Endothelial cell of umbilical vein (primary cell): ENCODE data around the gene M1AP. TPM values are rescaled to one million over a fixed set of nuclear protein-coding genes. Genes with fewer than 3 reads are reported as not detected.
A peak's percentile ranks its signal among the peaks of the same experiment; 100 is the strongest.

Experiments
- BruUV-seq: library from RNA; stranded (reverse); fragments of 400-500 nt; replicated peaks from 2 replicates; lab custom pipeline; 2021; lab: Mats Ljungman, UMichigan
- CTCF ChIA-PET: fragments of 300-600, 350-600 bp; sonication (Branson Sonifier 250); formaldehyde crosslinking; loops from one replicate; lab custom pipeline; 2021; ENCODE audit warnings: antibody characterized with exemption, inconsistent platforms; lab: Charles Lee
- POLR2A ChIA-PET: fragments of 300-600, 350-600 bp; sonication (Branson Sonifier 250); formaldehyde crosslinking; loops from one replicate; lab custom pipeline; 2021; ENCODE audit warnings: antibody characterized with exemption, inconsistent platforms; lab: Charles Lee
- DNase-seq: peaks from one replicate; pipeline ENCODE4 v3.0.0-alpha.2; 2011; ENCODE audit warnings: low read depth, low spot score
- FAIRE-seq: peaks from 2 replicates; lab custom pipeline; 2011; peaks lifted over from hg19 to GRCh38; lab: Jason Lieb, UNC
- H2AFZ ChIP-seq: 2 replicates; pipeline ENCODE4 v1.6.0; 2012; ENCODE audit warnings: low read depth, low read length, control low read depth, inconsistent platforms
- H3K27ac ChIP-seq: 2 replicates; pipeline ENCODE4 v1.5.1; 2011; ENCODE audit warnings: low read depth, mild to moderate bottlenecking, control low read depth, low read length, moderate library complexity; ENCODE audit not compliant: insufficient read depth
- H3K27me3 ChIP-seq, 2 experiments: 2 replicates each; pipeline versions ENCODE4 v1.6.0 to v1.6.1; 2011; ENCODE audit warnings: low read length in 2 of 2, mixed read lengths in 1 of 2; ENCODE audit not compliant: control insufficient read depth in 2 of 2, insufficient read depth in 2 of 2
- H3K36me3 ChIP-seq, 2 experiments: 2 replicates in 1 of 2; 3 replicates in 1 of 2; pipeline ENCODE4 v1.5.1; 2011; ENCODE audit warnings: low read length in 2 of 2, mild to moderate bottlenecking in 1 of 2, moderate library complexity in 1 of 2; ENCODE audit not compliant: control insufficient read depth in 2 of 2, insufficient read depth in 2 of 2; ENCODE audit errors: extremely low read depth in 1 of 2
- H3K4me1 ChIP-seq: 3 replicates; pipeline ENCODE4 v1.5.1; 2011; ENCODE audit warnings: mild to moderate bottlenecking, low read length; ENCODE audit not compliant: control insufficient read depth, insufficient read depth; ENCODE audit errors: extremely low read depth
- H3K4me2 ChIP-seq: 2 replicates; pipeline ENCODE4 v1.6.1; 2011; ENCODE audit warnings: low read length, control low read depth, mixed read lengths; ENCODE audit not compliant: insufficient read depth
- H3K4me3 ChIP-seq, 3 experiments: fragments of 200-600 bp in 1 of 3; sonication (generic), shearing (Covaris generic) in 1 of 3; replicated peaks in 1 of 3; 2 replicates each; pipeline ENCODE4 v1.5.1; 2011 to 2016; ENCODE audit warnings: control low read depth in 3 of 3, low read length in 3 of 3, mild to moderate bottlenecking in 2 of 3, inconsistent platforms in 1 of 3, low read depth in 1 of 3, moderate library complexity in 1 of 3; ENCODE audit not compliant: insufficient read depth in 1 of 3
- H3K79me2 ChIP-seq: 2 replicates; pipeline ENCODE4 v1.6.0; 2012; ENCODE audit warnings: low read length, inconsistent platforms; ENCODE audit not compliant: control insufficient read depth, insufficient read depth
- H3K9ac ChIP-seq: replicated peaks from 2 replicates; pipeline ENCODE3; 2011; ENCODE audit warnings: low read length, control low read depth; ENCODE audit not compliant: insufficient read depth; ENCODE audit errors: extremely low read depth
- H3K9me1 ChIP-seq: replicated peaks from 3 replicates; pipeline ENCODE4 v1.6.0; 2011; ENCODE audit warnings: mild to moderate bottlenecking, low read length; ENCODE audit not compliant: control insufficient read depth, insufficient read depth; ENCODE audit errors: extremely low read depth
- H3K9me3 ChIP-seq: replicated peaks from 2 replicates; pipeline ENCODE4 v1.5.1; 2012; ENCODE audit warnings: low read length, inconsistent platforms; ENCODE audit not compliant: control insufficient read depth, insufficient read depth
- H4K20me1 ChIP-seq: replicated peaks from 2 replicates; pipeline ENCODE3; 2011; ENCODE audit warnings: mild to moderate bottlenecking, low read length; ENCODE audit not compliant: control insufficient read depth, insufficient read depth; ENCODE audit errors: extremely low read depth
- CTCF ChIP-seq, 2 donors: IDR thresholded peaks; 1 replicate in 1 of 2; 2 replicates in 1 of 2; pipeline ENCODE4 v1.5.1; 2011; ENCODE audit warnings: low read length in 2 of 2, mild to moderate bottlenecking in 2 of 2, moderate library complexity in 2 of 2, control low read depth in 1 of 2, inconsistent platforms in 1 of 2, low read depth in 1 of 2; ENCODE audit not compliant: insufficient read depth in 1 of 2; ENCODE audit errors: extremely low read depth in 1 of 2
- EZH2 ChIP-seq: IDR thresholded peaks from 2 replicates; pipeline ENCODE4 v1.6.1; 2012; ENCODE audit warnings: borderline replicate concordance, low read depth, mild to moderate bottlenecking, moderate library complexity, low read length, inconsistent platforms; ENCODE audit not compliant: severe bottlenecking
- dilution Hi-C: fragments of 300-500 bp; cut with MboI; formaldehyde crosslinking; loops from one replicate; pipeline ENCODE4 v1.15.0; 2019; ENCODE audit warnings: low sequenced_read_pairs; ENCODE audit not compliant: extremely low pct_ligation_motif_present
- intact Hi-C: fragments of 100-400 bp; cut with micrococcal nuclease; formaldehyde crosslinking; loops from one replicate; pipeline ENCODE4 v1.10.0; 2022
- polyA plus RNA-seq, 4 experiments: library from polyadenylated mRNA; depleted of rRNA in 3 of 4; stranded (reverse) in 3 of 4; unstranded in 1 of 4; fragments of >200 nt; gene quantifications; 2 replicates each; pipeline versions ENCODE4 v1.2.1 to v1.2.3, GENCODE V29; 2011 to 2012; ENCODE audit warnings: missing spikeins in 1 of 4
- total RNA-seq: library from RNA; stranded (reverse); gene quantifications from 2 replicates; pipeline ENCODE4 v1.2.3, GENCODE V29; 2021

Gene M1AP
- total and polyA plus RNA-seq, 2 donors (not counting 3 experiments of a cell fraction or from before 2014, with no cell fraction given), result 0.04 TPM; not detected in 1

DNA sequence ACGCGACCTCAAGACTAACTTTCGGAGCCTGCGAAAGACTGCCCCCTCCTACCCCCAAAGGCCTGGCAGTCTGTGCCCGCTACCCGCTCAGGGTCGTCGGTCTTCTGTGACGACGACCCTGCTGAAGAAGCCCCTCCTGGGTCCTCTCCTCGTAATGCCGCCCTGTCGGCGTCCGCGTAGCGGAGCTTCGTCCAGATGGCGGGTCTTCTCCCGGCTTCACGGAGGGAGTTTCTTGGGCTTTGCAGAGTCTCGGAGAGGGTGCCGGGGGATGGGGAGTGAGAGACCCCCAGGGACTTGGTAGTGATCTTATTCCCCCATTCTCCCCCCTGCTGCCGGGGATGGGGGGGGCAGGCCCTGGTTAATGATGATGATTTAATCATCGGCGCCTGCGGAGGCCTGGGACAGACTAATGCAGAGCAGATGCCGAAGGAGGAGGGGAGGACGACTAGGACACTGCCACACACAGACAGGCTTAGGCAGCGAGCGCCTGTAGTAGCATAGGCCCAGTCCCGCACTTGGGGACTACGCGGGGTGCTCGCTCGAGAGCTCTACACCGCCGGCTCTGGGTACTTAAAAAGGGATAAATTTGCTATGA, 140.1 kb downstream of the M1AP start:
- POLR2A ChIA-PET, result interaction anchor here (1.2 kb wide), 1 partner anchor 21 kb away, joined by 3 read pairs; the partner anchor contains the start of genes AUP1 and HTRA2
- Histone ChIP-seq H3K36me3 (peaks cover 0 to 4% of the 10 kb centered on the region in 2 experiments), H4K20me1 (no peaks in the 10 kb centered on the region), H3K4me2 (peak overlapping the region; percentile 57), H3K9me3 (no peaks in the 10 kb centered on the region), H3K9me1 (no peaks in the 10 kb centered on the region), H3K9ac (peak overlapping the region; percentile 69), H3K79me2 (peaks cover 4% of the 10 kb centered on the region), H3K27me3 (peaks cover 36 to 46% of the 10 kb centered on the region in 2 experiments), H2AFZ (peak overlapping the region; percentile 29), H3K27ac (no peak overlapping the region), H3K4me3 (peak overlapping the region; percentile 3 to 75 (median 37)), H3K4me1 (peaks cover 21% of the 10 kb centered on the region)
- DNase-seq (peak; percentile 21), FAIRE-seq (no peak)
- dilution Hi-C loops (no loop called here), intact Hi-C loops (loop anchor here (1.0 to 2.0 kb wide), 4 partner anchors 21 to 79 kb away; partner anchors contain the start of genes AUP1, DOK1, HTRA2 and TTC31)
- BruUV-seq, result no TSS peak
- TF ChIP-seq EZH2 (peak; percentile 37), CTCF (IDR thresholded peaks at IDR 0.05; ENCODE audit: extremely low read depth in 1 of 2, insufficient read depth in 1 of 2, low read depth in 1 of 2, low read length in 2 of 2) (no peak)
- CTCF ChIA-PET, result interaction anchor here (0.6 to 2.5 kb wide), 4 partner anchors 24 to 86 kb away, joined by 3 to 15 read pairs (median 6); partner anchors contain the start of genes CCDC142 and TTC31

Other genes starting within 250 kb of the M1AP start
- 0.51 and 0.71 TPM in 2 replicates for gene C2orf81, start 226.7 kb downstream of the M1AP start, total RNA-seq
- 0.16 and 0.17 TPM in 2 replicates for gene C2orf81, start 226.7 kb downstream of the M1AP start, polyA plus RNA-seq
- 21.7 and 24.9 TPM in 2 replicates for gene WDR54, start 226.6 kb downstream of the M1AP start, total RNA-seq
- gene WDR54, start 226.6 kb downstream of the M1AP start, polyA plus RNA-seq, result 46.3 and 53.0 TPM in 2 replicates
- gene RTKN, start 206.4 kb downstream of the M1AP start, total RNA-seq, result 19.8 and 20.0 TPM in 2 replicates
- gene RTKN, start 206.4 kb downstream of the M1AP start, polyA plus RNA-seq, result 20.7 and 27.5 TPM in 2 replicates
- 24.2 and 28.1 TPM in 2 replicates for gene INO80B, start 193.2 kb downstream of the M1AP start, total RNA-seq
- gene INO80B, start 193.2 kb downstream of the M1AP start, polyA plus RNA-seq, result 14.1 and 15.1 TPM in 2 replicates
- gene WBP1, start 189.9 kb downstream of the M1AP start, total RNA-seq, result 44.5 and 50.5 TPM in 2 replicates
- gene WBP1, start 189.9 kb downstream of the M1AP start, polyA plus RNA-seq, result 209 and 241 TPM in 2 replicates
- gene MOGS, start 182.9 kb downstream of the M1AP start, total RNA-seq, result 78.3 and 79.9 TPM in 2 replicates
- gene MOGS, start 182.9 kb downstream of the M1AP start, polyA plus RNA-seq, result 75.9 and 88.0 TPM in 2 replicates
- 69.7 and 70.4 TPM in 2 replicates for gene MRPL53, start 175.7 kb downstream of the M1AP start, total RNA-seq
- gene MRPL53, start 175.7 kb downstream of the M1AP start, polyA plus RNA-seq, result 68.7 and 107 TPM in 2 replicates
- 20.3 and 23.8 TPM in 2 replicates for gene CCDC142, start 165.3 kb downstream of the M1AP start, total RNA-seq
- 12.8 and 13.5 TPM in 2 replicates for gene CCDC142, start 165.3 kb downstream of the M1AP start, polyA plus RNA-seq
- gene TTC31, start 165.2 kb downstream of the M1AP start, total RNA-seq, result 20.1 and 21.8 TPM in 2 replicates
- 24.1 and 24.8 TPM in 2 replicates for gene TTC31, start 165.2 kb downstream of the M1AP start, polyA plus RNA-seq
- 3.8 and 4.3 TPM in 2 replicates for gene LBX2, start 148.7 kb downstream of the M1AP start, total RNA-seq
- gene LBX2, start 148.7 kb downstream of the M1AP start, polyA plus RNA-seq, result 2.8 and 4.0 TPM in 2 replicates
- gene PCGF1, start 140.6 kb downstream of the M1AP start, total RNA-seq, result 17.4 and 21.0 TPM in 2 replicates
- 17.4 and 19.2 TPM in 2 replicates for gene PCGF1, start 140.6 kb downstream of the M1AP start, polyA plus RNA-seq
- gene TLX2, start 133.9 kb downstream of the M1AP start, total RNA-seq, result not detected in 2 replicates
- not detected in 2 replicates for gene TLX2, start 133.9 kb downstream of the M1AP start, polyA plus RNA-seq
- 0.44 and 0.69 TPM in 2 replicates for gene DQX1, start 122.1 kb downstream of the M1AP start, total RNA-seq
- 0.03 and 0.06 TPM in 2 replicates for gene DQX1, start 122.1 kb downstream of the M1AP start, polyA plus RNA-seq
- 103 and 109 TPM in 2 replicates for gene AUP1, start 118.6 kb downstream of the M1AP start, total RNA-seq
- 187 and 203 TPM in 2 replicates for gene AUP1, start 118.6 kb downstream of the M1AP start, polyA plus RNA-seq
- gene HTRA2, start 118.4 kb downstream of the M1AP start, total RNA-seq, result 32.6 and 34.3 TPM in 2 replicates
- gene HTRA2, start 118.4 kb downstream of the M1AP start, polyA plus RNA-seq, result 52.8 and 54.1 TPM in 2 replicates
- gene LOXL3, start 94.4 kb downstream of the M1AP start, total RNA-seq, result 0.95 and 0.97 TPM in 2 replicates
- 1.1 and 1.3 TPM in 2 replicates for gene LOXL3, start 94.4 kb downstream of the M1AP start, polyA plus RNA-seq
- gene DOK1, start 93.6 kb downstream of the M1AP start, total RNA-seq, result 12.7 and 14.3 TPM in 2 replicates
- gene DOK1, start 93.6 kb downstream of the M1AP start, polyA plus RNA-seq, result 10.4 and 13.8 TPM in 2 replicates
- gene SEMA4F, start 5.9 kb upstream of the M1AP start, total RNA-seq, result 5.9 and 6.0 TPM in 2 replicates
- gene SEMA4F, start 5.9 kb upstream of the M1AP start, polyA plus RNA-seq, result 4.9 and 5.3 TPM in 2 replicates
- gene HK2, start 185.8 kb upstream of the M1AP start, total RNA-seq, result 11.0 and 13.0 TPM in 2 replicates
- gene HK2, start 185.8 kb upstream of the M1AP start, polyA plus RNA-seq, result 2.4 and 3.4 TPM in 2 replicates